A549 (cell line): ENCODE results near the gene MROH2B. TPM values are rescaled to one million over a fixed set of nuclear protein-coding genes. Genes with fewer than 3 reads are reported as not detected.

Source experiments
- ATAC-seq, 2 experiments: fragments of 200-7000 bp in 1 of 2; fragments of >200 bp in 1 of 2; cut with Nextera tagmentation in 1 of 2; cut with Tn5 transposase in 1 of 2; 3 replicates each; pipeline versions ENCODE4 v1.8.0 to v1.9.1; 2018 to 2020; ENCODE audit warnings: mild to moderate bottlenecking in 1 of 2, moderate library complexity in 1 of 2
- CTCF ChIA-PET: fragments of 300-600 bp; sonication (Branson Sonifier 250); formaldehyde crosslinking; extraction: SDS; loops from one replicate; lab custom pipeline; 2021; ENCODE audit warnings: antibody characterized with exemption, inconsistent platforms; lab: Yijun Ruan, JAX
- POLR2A ChIA-PET: fragments of 350-600 bp; formaldehyde crosslinking; extraction: SDS; loops from one replicate; lab custom pipeline; 2021; ENCODE audit warnings: antibody characterized with exemption, inconsistent platforms; lab: Yijun Ruan, JAX
- DNase-seq, 2 experiments: peaks; one replicate each; pipeline versions ENCODE4 v3.0.0 to v3.0.0-alpha.2; 2011 to 2016; ENCODE audit warnings: low read depth in 1 of 2, low spot score in 1 of 2
- FAIRE-seq: peaks from 2 replicates; lab custom pipeline; 2011; peaks lifted over from hg19 to GRCh38; lab: Jason Lieb, UNC
- H3K27ac ChIP-seq, 2 experiments: fragments of >200 bp; sonication (Bioruptor Twin); formaldehyde crosslinking; 3 replicates each; pipeline ENCODE4 v1.5.1; 2016 to 2017
- H3K4me1 ChIP-seq: fragments of >200 bp; sonication (Bioruptor Twin); formaldehyde crosslinking; 3 replicates; pipeline ENCODE4 v1.6.1; 2016
- H3K4me2 ChIP-seq: fragments of >200 bp; sonication (Bioruptor Twin); formaldehyde crosslinking; 3 replicates; pipeline ENCODE4 v1.6.1; 2016
- H3K4me3 ChIP-seq: fragments of >200 bp; sonication (Bioruptor Twin); formaldehyde crosslinking; 3 replicates; pipeline ENCODE4 v1.5.1; 2016
- H3K9me3 ChIP-seq: fragments of >200 bp; sonication (Bioruptor Twin); formaldehyde crosslinking; 3 replicates; pipeline ENCODE4 v1.6.1; 2016
- CHD2 ChIP-seq: fragments of 150-350 bp; IDR thresholded peaks from 2 replicates; pipeline ENCODE4 v1.6.1; 2014; ENCODE audit warnings: low read length; ENCODE audit not compliant: partially characterized antibody
- CHD4 ChIP-seq: fragments of 200-600 bp; sonication (generic); IDR thresholded peaks from 2 replicates; pipeline ENCODE4 v1.6.1; 2016; ENCODE audit warnings: antibody characterized with exemption, mild to moderate bottlenecking, borderline replicate concordance
- E2F6 ChIP-seq: IDR thresholded peaks from 2 replicates; pipeline ENCODE4 v1.6.1; 2012; ENCODE audit warnings: low read depth, borderline replicate concordance
- EHMT2 ChIP-seq: fragments of 200-600 bp; sonication (generic); IDR thresholded peaks from 2 replicates; pipeline ENCODE4 v1.6.1; 2016; ENCODE audit warnings: antibody characterized with exemption, low read depth, mild to moderate bottlenecking, moderate library complexity
- ESRRA ChIP-seq: fragments of 150-350 bp; IDR thresholded peaks from 2 replicates; pipeline ENCODE4 v1.6.1; 2014; ENCODE audit warnings: mild to moderate bottlenecking, low read length, borderline replicate concordance
- GATA3 ChIP-seq: IDR thresholded peaks from 2 replicates; pipeline ENCODE4 v1.6.1; 2012; ENCODE audit warnings: borderline replicate concordance
- HMGXB4 ChIP-seq: fragments of 250-450 bp; sonication (Bioruptor Pico); IDR thresholded peaks from 2 replicates; pipeline ENCODE4 v1.5.0; 2021; ENCODE audit warnings: mild to moderate bottlenecking, moderate library complexity, borderline replicate concordance
- JUNB ChIP-seq: fragments of >200 bp; sonication (Bioruptor Twin); formaldehyde crosslinking; IDR thresholded peaks from 2 replicates; pipeline ENCODE4 v1.6.1; 2016
- MAFK ChIP-seq: fragments of 450-650 bp; IDR thresholded peaks from 2 replicates; pipeline ENCODE4 v1.6.1; 2014; ENCODE audit not compliant: partially characterized antibody
- PBX3 ChIP-seq: IDR thresholded peaks from 2 replicates; pipeline ENCODE4 v1.6.1; 2012
- PHF8 ChIP-seq: fragments of 200-600 bp; sonication (generic); IDR thresholded peaks from 2 replicates; pipeline ENCODE4 v1.6.1; 2016; ENCODE audit warnings: low read depth, mild to moderate bottlenecking, antibody characterized with exemption, moderate library complexity, borderline replicate concordance
- RAD21 ChIP-seq, 2 experiments: fragments of >200 bp in 1 of 2; sonication (Bioruptor Twin) in 1 of 2; formaldehyde crosslinking in 1 of 2; IDR thresholded peaks in 1 of 2; conservative IDR thresholded peaks in 1 of 2; 2 replicates in 1 of 2; 3 replicates in 1 of 2; pipeline ENCODE4 v1.6.1; 2012 to 2018; ENCODE audit warnings: inconsistent platforms in 1 of 2
- RCOR1 ChIP-seq: fragments of 150-350 bp; IDR thresholded peaks from 2 replicates; pipeline ENCODE4 v1.6.1; 2014; ENCODE audit warnings: antibody characterized with exemption, low read length, low read depth
- REST ChIP-seq: fragments of 200-600 bp; sonication (generic); IDR thresholded peaks from 2 replicates; pipeline ENCODE4 v1.6.1; 2016; ENCODE audit warnings: antibody characterized with exemption, mild to moderate bottlenecking, moderate library complexity
- SMC3 ChIP-seq: fragments of >200 bp; sonication (Bioruptor Twin); formaldehyde crosslinking; IDR thresholded peaks from 3 replicates; pipeline ENCODE4 v1.6.1; 2018; ENCODE audit warnings: inconsistent platforms
- USF2 ChIP-seq: fragments of 450-650 bp; IDR thresholded peaks from 2 replicates; pipeline ENCODE4 v1.6.1; 2014; ENCODE audit warnings: antibody characterized with exemption
- ZC3H11A ChIP-seq: fragments of 450-650 bp; IDR thresholded peaks from 2 replicates; pipeline ENCODE4 v1.6.1; 2014; ENCODE audit warnings: antibody characterized with exemption, mild to moderate bottlenecking
- ZSCAN20 ChIP-seq: fragments of 250-450 bp; sonication (Bioruptor Pico); IDR thresholded peaks from 2 replicates; pipeline ENCODE4 v1.8.0; 2022; ENCODE audit warnings: mild to moderate bottlenecking, moderate library complexity
- WGBS: methylation state at CpG from one replicate; pipeline ENCODE4 v1.1.6; 2017; ENCODE audit errors: missing lambda C conversion rate; 5-methylcytosine and 5-hydroxymethylcytosine counted together
- polyA plus RNA-seq, 4 experiments: library from polyadenylated mRNA; depleted of rRNA in 3 of 4; stranded (reverse); fragments of >200 nt; fragmentation: RNase III in 1 of 4; extraction: RNeasy Plus Mini Kit Qiagen cat#74134 plus additional on column Dnase treatment in 1 of 4; gene quantifications; 2 replicates in 3 of 4; 3 replicates in 1 of 4; pipeline ENCODE4 v1.2.3, GENCODE V29; 2011 to 2017

Gene MROH2B
- polyA plus RNA-seq, 2 of the 4 experiments (the other 2 are of a cell fraction): not detected

GRCh38 chr5:41003670-41004376 lies 67.3 kb downstream of the MROH2B start (continued):
- no peak for TF ChIP-seq PBX3
- TF ChIP-seq EHMT2: no peak
- no peak for TF ChIP-seq PHF8
- no peak for TF ChIP-seq REST
- no peak for TF ChIP-seq GATA3

GRCh38 chr5:40999966-41000365 lies 71.2 kb downstream of the MROH2B start:
- Histone ChIP-seq H3K27ac (no peak overlapping the region), H3K4me1 (no peaks in the 10 kb centered on the region), H3K4me2 (no peak overlapping the region), H3K4me3 (no peak overlapping the region), H3K9me3 (no peaks in the 10 kb centered on the region)
- FAIRE-seq (no peak), ATAC-seq (no peak), DNase-seq (no peak)
- ChIA-PET POLR2A (no interaction called here), CTCF (no interaction called here)
- WGBS: 54% methylated on average over 4 of the region's 4 CpGs
- TF ChIP-seq PHF8: no peak
- no peak for TF ChIP-seq RCOR1

GRCh38 chr5:40999142-40999541 lies 72.0 kb downstream of the MROH2B start:
- H3K4me3 ChIP-seq: no peak overlapping the region
- no peak for DNase-seq
- CTCF ChIA-PET: no interaction called here
- 69% methylated on average over 1 of the region's 1 CpG for WGBS
- TF ChIP-seq USF2 (no peak), SMC3 (no peak), JUNB (no peak), MAFK (no peak), RAD21 (conservative IDR thresholded peaks at IDR 0.05 in 1 of 2, IDR thresholded peaks at IDR 0.05 in 1 of 2) (no peak), E2F6 (no peak), CHD2 (no peak), HMGXB4 (no peak), EHMT2 (no peak), ZC3H11A (no peak), ZSCAN20 (CRISPR knock-in tag) (no peak), ESRRA (no peak), CHD4 (no peak), PBX3 (no peak)
- TF ChIP-seq, all 56 proteins: peak for 0
- Histone ChIP-seq H3K27ac (no peak overlapping the region), H3K4me2 (no peak overlapping the region), H3K4me1 (no peaks in the 10 kb centered on the region), H3K9me3 (no peaks in the 10 kb centered on the region)
- FAIRE-seq (no peak), ATAC-seq (no peak)
- POLR2A ChIA-PET: no interaction called here
